ENCODE data around the gene ARG1. TPM values are rescaled to one million over a fixed set of nuclear protein-coding genes. Genes with fewer than 3 reads are reported as not detected.

ARG1 gene
- total RNA-seq, 1 experiment from 2014 or later, result not detected

DNA sequence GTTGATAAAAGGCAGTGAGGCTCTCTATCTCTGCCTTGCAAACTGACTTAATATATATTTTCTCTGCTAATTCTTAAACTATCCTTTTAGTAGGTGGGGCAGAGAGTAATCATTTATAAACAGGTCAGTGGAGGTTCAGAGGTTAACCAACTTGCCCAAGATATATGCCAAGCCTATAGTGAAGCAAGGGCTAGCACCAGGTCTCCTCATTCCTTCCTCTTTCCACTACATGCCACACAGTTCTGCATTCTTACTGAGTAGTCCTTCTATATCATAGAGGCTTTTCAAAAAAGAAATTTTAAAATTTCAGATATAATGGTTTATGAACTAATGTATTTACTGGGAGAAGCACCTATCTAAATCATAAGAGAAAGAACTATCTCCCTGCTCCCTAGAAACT lies 8.5 kb downstream of the ARG1 start:
- DNase-seq (ENCODE audit: low spot score), result no peak

DNA sequence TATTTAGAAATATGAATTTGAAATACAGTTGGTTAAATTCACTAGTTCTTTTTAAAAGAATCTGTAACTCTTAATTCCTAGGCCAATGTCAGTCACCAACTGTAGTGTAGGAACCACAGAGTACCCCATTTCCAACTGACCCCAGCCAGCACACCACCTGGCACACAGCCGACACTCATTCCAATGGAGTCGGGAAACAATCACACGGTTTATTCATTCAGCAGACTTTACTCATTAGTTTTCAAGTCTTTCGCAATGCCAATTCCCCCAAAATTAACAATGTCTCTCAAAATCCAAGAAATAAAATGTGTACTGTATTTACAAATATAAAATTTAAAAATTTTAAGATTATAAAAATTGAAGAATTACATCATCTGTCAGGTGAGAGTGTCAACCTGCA lies 13.5 kb downstream of the ARG1 start:
- no peak for DNase-seq (ENCODE audit: low spot score)

GRCh38 chr6:131587909-131588308 lies 14.9 kb downstream of the ARG1 start:
- no peak for DNase-seq (ENCODE audit: low spot score)

GRCh38 chr6:131588643-131589042 lies 15.6 kb downstream of the ARG1 start:
- no peak for DNase-seq (ENCODE audit: low spot score)

DNA sequence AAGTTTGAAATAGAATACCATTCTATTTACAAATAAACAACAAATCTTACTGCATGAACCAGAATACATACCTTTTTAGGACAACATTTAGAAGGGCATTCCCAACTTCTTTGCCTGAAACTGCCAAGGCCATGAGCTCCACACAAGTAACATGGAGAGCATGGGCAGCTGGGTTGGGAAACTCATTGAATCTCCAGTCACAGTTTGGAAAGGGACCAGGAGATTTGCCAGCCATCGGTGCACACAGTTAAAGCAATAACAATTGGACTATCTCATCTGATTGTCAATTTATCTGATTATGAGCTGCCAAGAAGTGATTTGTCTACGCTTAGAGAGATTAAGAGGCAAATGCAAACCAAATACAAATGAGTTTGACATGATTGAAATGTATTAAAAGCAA lies 19.9 kb downstream of the ARG1 start:
- DNase-seq (ENCODE audit: low spot score), result no peak

DNA sequence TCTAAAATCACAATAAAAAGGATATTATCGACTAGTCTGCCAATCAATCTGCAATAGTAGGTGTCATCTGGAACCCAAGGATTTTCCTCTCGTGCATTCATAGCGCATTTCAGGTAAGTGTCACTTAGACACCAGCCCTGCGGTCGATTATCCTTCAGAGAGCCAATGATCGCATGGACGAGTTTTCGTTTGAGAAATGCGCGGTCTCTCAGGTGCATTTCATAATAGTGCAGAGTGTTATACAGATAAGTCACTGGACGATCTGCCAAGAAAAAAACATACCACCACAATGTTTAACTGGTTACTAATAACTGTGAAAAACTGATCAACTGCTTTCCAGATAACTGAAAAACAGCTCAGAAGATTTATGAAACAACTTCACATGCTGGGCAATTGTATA lies 21.0 kb downstream of the ARG1 start:
- no peak for DNase-seq (ENCODE audit: low spot score)

- peak; percentile 5 for DNase-seq (ENCODE audit: low spot score)
Observed at GRCh38 chr6:131597446-131597845, 24.4 kb downstream of the ARG1 start.

DNA sequence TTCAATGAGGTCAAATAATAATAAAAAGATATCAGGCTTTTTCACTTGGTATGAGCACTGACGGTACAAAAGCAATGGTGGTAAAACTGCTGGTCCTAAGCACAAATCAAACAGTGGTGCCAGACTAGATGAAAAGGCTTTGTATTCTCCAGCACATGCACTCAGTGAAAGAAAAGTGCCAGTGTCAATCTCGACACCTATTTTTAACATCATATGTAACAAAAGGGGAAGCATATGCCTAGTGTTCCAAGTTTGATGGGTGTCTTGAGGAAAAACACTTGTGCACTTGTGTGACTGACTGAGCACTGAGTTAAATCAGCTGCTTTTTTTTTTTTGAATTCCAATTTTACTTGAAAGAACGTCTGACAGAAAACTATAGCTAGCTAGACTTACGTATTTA lies 27.7 kb downstream of the ARG1 start:
- no peak for DNase-seq (ENCODE audit: low spot score)

GRCh38 chr6:131602781-131603312 lies 29.8 kb downstream of the ARG1 start:
- peak; percentile 44 for DNase-seq (ENCODE audit: low spot score)

GRCh38 chr6:131613296-131613925 lies 40.4 kb downstream of the ARG1 start:
- no peak for DNase-seq (ENCODE audit: low spot score)

DNA sequence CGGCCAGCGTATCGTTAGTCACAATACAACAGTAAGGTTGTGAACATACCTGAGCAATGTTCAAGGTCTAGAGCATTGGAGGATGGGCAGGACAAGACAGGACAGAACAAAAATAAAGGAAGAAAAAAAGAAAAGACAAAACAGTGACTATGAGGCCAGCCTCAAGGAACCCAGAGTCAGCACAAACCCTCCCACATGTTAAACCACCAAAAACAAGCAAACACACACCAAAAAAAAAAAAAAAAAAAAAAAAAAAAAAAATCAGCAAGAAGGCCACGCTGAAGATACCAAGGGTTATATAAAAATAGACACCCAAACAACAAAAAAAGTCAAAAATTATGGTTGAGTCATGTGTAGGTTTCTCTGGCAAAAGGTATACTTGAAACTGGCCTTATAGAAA lies 42.2 kb downstream of the ARG1 start:
- DNase-seq (ENCODE audit: low spot score), result no peak

DNA sequence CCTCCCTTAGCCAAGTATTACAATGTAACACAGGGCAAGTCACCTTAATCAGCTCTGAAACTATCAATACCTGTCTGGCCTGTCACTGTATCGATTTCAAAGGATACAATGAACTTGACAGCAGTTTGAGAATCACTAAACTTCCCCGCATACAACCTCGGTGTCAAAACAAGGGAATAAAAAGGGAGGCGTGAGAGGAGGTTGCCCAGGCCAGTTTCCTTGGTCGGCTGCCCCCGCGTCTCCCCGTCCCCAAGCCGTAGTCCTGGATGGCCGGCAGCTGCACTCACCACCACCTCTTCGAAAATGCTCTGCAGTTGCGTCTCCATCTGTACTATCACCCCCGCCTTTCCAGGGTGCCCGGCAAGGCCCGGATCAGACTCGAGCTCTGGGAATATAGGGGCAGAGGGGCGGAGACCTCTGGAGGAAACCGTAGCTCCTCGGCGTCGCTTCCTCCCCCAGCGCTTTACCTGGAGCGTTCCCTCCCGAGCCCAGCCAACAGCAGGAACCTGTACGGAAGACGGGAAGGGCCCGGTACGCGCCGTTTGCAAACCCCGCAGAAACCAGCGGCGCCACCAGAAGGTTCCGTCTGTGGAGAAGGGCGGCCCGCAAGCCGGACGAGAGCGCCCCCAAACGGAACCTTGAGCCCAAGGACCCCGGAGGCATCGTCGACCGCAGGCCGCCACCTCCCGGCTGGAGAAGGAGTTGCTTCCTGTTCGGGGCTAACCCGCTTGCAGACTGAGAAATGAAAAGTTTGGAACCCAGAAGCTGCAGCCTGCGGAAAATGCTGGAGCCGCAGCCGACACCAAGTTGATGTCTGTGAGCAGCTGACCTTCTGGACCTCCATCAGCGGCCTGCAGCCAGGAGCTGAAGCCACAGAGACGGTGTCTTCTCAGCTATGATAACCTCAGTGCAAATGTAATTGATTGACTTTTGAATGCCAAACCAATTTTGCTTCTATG lies 55.0 kb downstream of the ARG1 start, which contains the start of gene MED23:
Gene MED23, minus strand, starts transcription at position 519 of the 959 bp plus-strand sequence. Its CDS starts 193 bp downstream, at position 326.
- DNase-seq (ENCODE audit: low spot score), result peak; percentile 74

DNA sequence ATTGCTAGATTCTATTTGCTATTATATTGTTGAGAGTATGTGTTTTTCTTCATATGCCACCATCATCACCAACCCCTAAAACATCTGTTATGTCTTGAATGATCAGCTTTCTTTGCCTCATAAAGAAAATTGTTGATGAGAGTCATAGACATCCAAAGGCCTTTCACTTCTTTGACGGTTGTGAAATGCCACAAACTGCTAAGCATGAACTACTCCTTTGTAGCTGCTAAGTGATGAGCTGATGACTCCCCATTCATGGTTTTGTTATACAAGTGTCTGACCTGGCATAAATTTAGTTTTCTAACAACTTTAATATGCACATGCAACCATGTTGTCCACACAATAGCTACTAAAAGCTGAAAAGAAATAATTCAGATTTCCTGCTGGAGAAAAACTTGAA lies 55.7 kb downstream of the ARG1 start:
- DNase-seq (ENCODE audit: low spot score), result no peak

DNA sequence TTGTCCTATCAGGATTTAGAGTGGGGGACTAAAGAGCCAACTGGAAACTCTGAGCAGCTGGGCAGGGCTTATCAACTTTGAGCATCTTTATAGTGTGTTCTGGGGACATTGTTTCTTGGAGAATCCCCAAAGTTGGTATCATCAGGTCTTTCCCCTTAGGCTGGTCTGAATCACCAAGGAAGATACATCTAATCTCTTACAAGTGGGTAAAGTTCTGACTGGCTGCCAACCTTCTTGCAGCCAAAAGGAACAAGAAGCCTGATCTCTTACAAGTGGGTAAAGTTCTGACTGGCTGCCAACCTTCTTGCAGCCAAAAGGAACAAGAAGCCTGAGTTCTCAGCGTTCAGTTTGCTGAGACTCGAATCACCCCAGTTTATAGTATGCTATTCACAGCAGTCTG lies 56.6 kb downstream of the ARG1 start:
- DNase-seq (ENCODE audit: low spot score), result no peak

DNA sequence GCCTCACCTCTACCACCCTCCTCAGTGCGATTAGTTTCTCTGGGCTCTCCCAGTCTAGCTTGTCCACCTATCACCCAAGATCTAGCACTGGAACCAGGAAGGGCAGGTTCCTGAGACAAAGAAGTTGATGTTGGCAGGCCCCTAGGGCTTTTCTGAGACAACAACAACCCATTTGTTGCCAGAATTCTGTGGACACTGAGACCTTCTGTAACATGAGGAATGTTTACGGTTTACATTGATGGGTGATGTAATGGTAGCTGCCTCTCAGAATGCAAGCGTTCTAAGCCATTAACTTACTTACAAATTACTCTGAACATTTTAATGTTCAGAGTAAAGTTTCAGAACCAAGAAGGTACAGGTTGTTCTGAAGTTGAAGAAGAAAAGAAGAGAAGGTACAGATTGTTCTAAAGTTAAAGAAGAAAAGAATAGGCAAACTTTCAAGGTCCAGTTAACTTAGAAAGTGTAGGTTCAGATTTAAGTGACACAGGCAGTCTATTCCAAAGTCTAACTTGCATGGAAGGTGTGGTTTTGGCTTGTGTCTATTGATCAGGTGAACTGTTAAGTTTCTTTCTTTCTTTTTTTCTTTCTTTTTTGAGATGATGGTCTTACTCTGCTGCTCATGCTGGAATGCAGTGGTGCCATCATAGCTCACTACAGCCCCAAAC lies 58.7 kb downstream of the ARG1 start:
- no peak for DNase-seq (ENCODE audit: low spot score)

Other genes starting within 250 kb of the ARG1 start
- 8.0 and 13.6 TPM in 2 replicates for gene MED23, start 55.0 kb downstream of the ARG1 start, total RNA-seq (2014; rRNA removed; shearing (Covaris generic))
- gene ENPP3, start 64.1 kb downstream of the ARG1 start, total RNA-seq (2014; rRNA removed; shearing (Covaris generic)), result not detected in 2 replicates
- not detected in 2 replicates for gene OR2A4, start 128.2 kb downstream of the ARG1 start, total RNA-seq (2014; rRNA removed; shearing (Covaris generic))
- not detected in 2 replicates for gene CTAGE9, start 137.8 kb downstream of the ARG1 start, total RNA-seq (2014; rRNA removed; shearing (Covaris generic))
- 32.2 and 39.5 TPM in 2 replicates for gene ENPP1, start 234.8 kb downstream of the ARG1 start, total RNA-seq (2014; rRNA removed; shearing (Covaris generic))